ENCODE results near the gene KRTAP2-2.

DNA sequence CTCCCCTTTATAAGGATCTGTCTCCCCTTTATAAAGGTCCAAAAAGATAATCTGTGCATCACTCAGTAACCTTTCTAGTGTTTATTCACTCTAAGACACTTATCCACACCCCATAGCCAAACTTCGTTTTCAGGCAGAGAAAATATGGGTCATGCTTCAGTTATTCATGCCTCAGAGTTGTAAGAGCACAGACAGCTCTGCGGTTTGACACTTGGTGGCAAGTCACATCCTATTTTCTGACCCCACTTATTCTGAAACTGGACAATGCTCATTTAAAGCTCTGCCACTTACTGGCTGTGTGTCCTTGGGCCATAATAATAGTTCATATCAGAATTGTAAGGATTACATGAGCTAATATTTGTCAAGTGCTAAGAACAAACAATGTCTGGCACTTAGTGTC is 5.9 kb downstream of the KRTAP2-2 start:
- TF ChIP-seq FOSL1 (IDR thresholded peaks at IDR 0.05; ENCODE audit: insufficient read depth, low read depth, low read length) (no peak), TCF12 (IDR thresholded peaks at IDR 0.05; ENCODE audit: low read depth, low read length) (no peak), SP1 (IDR thresholded peaks at IDR 0.05; ENCODE audit: low read depth, low read length) (no peak), PHF8 (conservative IDR thresholded peaks at IDR 0.05; ENCODE audit: low read depth, low read length) (no peak), GABPA (IDR thresholded peaks at IDR 0.05; ENCODE audit: borderline replicate concordance, insufficient read depth, low read length) (no peak)
- TF ChIP-seq, protein P1, sequence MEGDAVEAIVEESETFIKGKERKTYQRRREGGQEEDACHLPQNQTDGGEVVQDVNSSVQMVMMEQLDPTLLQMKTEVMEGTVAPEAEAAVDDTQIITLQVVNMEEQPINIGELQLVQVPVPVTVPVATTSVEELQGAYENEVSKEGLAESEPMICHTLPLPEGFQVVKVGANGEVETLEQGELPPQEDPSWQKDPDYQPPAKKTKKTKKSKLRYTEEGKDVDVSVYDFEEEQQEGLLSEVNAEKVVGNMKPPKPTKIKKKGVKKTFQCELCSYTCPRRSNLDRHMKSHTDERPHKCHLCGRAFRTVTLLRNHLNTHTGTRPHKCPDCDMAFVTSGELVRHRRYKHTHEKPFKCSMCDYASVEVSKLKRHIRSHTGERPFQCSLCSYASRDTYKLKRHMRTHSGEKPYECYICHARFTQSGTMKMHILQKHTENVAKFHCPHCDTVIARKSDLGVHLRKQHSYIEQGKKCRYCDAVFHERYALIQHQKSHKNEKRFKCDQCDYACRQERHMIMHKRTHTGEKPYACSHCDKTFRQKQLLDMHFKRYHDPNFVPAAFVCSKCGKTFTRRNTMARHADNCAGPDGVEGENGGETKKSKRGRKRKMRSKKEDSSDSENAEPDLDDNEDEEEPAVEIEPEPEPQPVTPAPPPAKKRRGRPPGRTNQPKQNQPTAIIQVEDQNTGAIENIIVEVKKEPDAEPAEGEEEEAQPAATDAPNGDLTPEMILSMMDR (IDR thresholded peaks at IDR 0.05; ENCODE audit: control extremely low read depth in 1 of 3, insufficient read depth in 1 of 3, low read depth in 1 of 3, low read length in 3 of 3), result no peak

All from H1 (cell line).